GM12872 (cell line): ENCODE results near the gene LCMT1.

Experiments
- TF ChIP-seq, protein P1 (sequence below): IDR thresholded peaks from 3 replicates; pipeline ENCODE4 v1.5.1; 2011; ENCODE audit warnings: low read depth, mild to moderate bottlenecking, low read length, moderate library complexity; ENCODE audit not compliant: insufficient read depth

Gene LCMT1

DNA sequence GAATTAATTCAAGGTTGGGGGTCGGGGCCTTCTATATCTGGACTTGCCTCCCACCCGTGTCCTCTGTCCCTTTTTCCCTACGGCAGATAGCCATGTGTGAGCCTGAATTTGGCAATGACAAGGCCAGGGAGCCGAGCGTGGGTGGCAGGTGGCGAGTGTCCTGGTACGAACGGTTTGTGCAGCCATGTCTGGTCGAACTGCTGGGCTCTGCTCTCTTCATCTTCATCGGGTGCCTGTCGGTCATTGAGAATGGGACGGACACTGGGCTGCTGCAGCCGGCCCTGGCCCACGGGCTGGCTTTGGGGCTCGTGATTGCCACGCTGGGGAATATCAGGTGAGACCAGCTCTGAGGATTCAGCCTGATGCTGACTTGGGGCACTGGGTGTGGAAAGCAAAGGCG lies 105.6 kb downstream of the LCMT1 start:
- TF ChIP-seq, protein P1, sequence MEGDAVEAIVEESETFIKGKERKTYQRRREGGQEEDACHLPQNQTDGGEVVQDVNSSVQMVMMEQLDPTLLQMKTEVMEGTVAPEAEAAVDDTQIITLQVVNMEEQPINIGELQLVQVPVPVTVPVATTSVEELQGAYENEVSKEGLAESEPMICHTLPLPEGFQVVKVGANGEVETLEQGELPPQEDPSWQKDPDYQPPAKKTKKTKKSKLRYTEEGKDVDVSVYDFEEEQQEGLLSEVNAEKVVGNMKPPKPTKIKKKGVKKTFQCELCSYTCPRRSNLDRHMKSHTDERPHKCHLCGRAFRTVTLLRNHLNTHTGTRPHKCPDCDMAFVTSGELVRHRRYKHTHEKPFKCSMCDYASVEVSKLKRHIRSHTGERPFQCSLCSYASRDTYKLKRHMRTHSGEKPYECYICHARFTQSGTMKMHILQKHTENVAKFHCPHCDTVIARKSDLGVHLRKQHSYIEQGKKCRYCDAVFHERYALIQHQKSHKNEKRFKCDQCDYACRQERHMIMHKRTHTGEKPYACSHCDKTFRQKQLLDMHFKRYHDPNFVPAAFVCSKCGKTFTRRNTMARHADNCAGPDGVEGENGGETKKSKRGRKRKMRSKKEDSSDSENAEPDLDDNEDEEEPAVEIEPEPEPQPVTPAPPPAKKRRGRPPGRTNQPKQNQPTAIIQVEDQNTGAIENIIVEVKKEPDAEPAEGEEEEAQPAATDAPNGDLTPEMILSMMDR = no peak

DNA sequence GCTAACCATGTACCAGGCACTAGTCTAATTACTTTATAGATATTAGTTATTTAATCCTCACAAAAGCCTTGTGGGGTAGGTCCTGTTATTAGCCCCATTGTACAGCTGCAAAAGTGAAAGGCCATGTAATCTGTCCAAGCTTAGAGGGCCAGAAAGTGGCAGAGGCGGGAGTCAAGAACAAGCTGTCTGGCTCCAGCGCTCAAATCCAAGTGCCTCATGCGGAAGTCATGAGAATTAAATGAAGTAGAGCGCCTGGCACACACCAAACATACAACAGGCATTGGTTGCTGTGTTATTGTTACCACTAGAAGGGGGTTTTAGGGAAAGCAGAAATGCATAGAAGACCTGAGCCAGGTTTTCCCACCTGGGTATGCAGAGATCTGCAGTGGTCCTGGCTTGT lies 106.4 kb downstream of the LCMT1 start:
- TF ChIP-seq, protein P1 = no peak

DNA sequence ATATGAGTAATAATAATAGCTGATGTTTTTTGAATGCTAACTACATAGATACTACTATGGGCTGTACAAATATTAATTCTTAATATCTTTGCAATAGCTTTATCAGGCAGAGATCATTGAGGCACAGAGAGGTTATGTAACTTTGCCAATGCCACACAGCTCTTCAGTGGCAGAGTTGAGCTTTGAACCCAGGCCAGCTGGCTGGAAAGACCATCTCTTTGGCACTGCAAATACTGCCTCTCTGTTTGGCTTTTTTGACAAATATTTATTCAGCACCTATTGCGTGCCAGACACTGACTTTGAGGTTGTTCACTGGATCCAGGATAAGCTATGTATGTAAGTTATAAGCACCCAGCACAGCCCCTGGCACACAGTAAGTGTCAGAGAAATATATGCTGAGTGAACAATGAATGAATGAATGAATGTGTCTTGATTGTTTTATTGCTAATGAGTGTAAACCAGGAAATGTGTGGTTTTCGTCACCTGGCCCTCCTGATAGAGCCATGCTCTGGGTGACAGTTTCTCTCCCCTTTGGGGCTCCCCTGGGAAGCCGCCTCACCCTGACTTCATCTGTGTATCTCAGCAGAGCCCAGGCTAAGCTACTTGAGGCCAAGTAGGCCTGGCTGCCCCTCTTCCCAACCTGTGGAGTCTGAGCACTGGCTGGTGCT lies 107.7 kb downstream of the LCMT1 start:
- TF ChIP-seq, protein P1 = no peak

DNA sequence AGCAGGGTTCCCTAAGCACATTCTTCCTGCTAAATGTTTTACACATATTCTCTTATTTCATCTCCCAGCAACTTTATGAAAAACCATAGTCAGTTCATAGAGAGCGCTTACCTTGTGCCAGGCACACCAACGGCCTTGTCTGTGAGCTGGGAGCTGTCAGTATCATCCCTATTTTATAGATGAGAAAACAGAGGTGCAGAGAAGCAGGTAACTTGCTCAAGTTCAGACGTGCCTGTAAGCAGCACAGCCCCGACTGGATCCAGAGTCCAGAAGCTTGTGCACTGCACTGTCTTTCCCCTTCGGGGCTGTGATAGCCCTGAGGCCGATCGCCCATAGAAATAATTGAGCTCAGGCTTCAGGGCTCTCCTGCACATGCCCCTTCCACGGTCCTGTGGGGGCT lies 111.4 kb downstream of the LCMT1 start:
- TF ChIP-seq, protein P1 = no peak

DNA sequence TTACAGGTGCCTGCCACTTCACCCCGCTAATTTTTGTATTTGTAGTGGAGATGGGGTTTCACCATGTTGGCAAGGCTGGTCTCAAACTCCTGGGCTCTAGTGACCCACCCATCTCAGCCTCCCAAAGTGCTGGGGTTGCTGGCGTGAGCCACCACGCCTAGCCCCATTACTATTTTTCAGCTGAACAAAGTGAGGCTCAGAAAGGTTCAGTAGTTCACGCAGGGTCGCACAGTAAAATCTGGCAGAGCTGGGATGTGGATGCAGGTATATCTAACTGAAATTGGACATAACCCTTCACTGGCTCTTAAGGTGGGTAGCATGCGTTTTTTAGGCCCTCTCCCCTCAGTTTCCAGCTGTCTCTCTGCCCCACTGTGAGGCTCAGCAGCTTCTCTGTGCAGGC lies 112.4 kb downstream of the LCMT1 start:
- TF ChIP-seq, protein P1 = no peak

DNA sequence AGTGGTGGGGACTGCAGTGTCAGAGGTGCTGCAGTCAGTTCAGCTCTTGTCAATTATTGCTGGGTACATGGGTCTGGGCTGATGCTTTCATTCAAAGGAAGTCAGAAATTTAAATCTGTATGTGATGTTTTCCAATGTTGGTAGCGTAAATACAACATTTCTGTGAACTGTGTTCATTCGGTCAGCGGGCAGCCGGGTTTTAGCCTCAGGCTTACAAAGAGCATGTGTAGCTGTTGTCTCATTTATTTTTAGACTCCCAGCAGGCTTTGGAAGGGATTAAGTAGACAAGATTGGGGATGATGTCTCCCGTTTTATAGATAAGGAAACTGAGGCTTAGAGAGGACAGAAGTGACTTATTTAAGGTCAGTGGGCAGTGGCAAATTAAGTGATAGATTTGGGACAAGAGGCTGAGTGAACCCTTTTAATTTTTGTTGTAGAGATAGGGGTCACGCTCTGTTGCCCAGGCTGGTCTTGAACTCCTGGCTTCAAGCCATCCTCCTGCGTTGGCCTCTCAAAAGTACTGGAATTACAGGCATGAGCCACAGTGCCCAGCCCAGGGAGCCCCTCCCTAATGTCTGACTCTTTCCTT lies 113.3 kb downstream of the LCMT1 start:
- TF ChIP-seq, protein P1 = no peak
